Neuronal stem cell (in vitro differentiated cells): ENCODE measurements around the gene IDE. TPM values are rescaled to one million over a fixed set of nuclear protein-coding genes. Genes with fewer than 3 reads are reported as not detected.
A peak's percentile ranks its signal among the peaks of the same experiment; 100 is the strongest.

Experiments used
- DNase-seq: peaks from one replicate; pipeline ENCODE4 v3.0.0-alpha.2; 2013; ENCODE audit warnings: low spot score
- H2AFZ ChIP-seq: one replicate; pipeline ENCODE4 v1.6.1; 2013; ENCODE audit warnings: mild to moderate bottlenecking, low read length, inconsistent platforms
- H2AK5ac ChIP-seq: 2 replicates; pipeline ENCODE4 v1.6.1; 2013; ENCODE audit warnings: low read depth, mild to moderate bottlenecking, inconsistent platforms, low read length, moderate library complexity, mixed read lengths
- H2BK120ac ChIP-seq: 2 replicates; pipeline ENCODE4 v1.6.1; 2013; ENCODE audit warnings: low read depth, mild to moderate bottlenecking, inconsistent platforms, low read length, moderate library complexity, mixed read lengths
- H2BK12ac ChIP-seq: one replicate; pipeline ENCODE4 v1.6.1; 2013; ENCODE audit warnings: low read length, inconsistent platforms
- H2BK15ac ChIP-seq: 2 replicates; pipeline ENCODE4 v1.6.1; 2013; ENCODE audit warnings: mild to moderate bottlenecking, low read length, inconsistent platforms, mixed read lengths
- H2BK5ac ChIP-seq: one replicate; pipeline ENCODE4 v1.6.1; 2013; ENCODE audit warnings: inconsistent platforms, mild to moderate bottlenecking, low read length, moderate library complexity
- H3K14ac ChIP-seq: one replicate; pipeline ENCODE4 v1.6.1; 2013; ENCODE audit warnings: low read length, inconsistent platforms
- H3K18ac ChIP-seq: 2 replicates; pipeline ENCODE4 v1.6.1; 2013; ENCODE audit warnings: low read length, inconsistent platforms
- H3K23ac ChIP-seq: 2 replicates; pipeline ENCODE4 v1.6.1; 2013; ENCODE audit warnings: low read depth, mild to moderate bottlenecking, mixed read lengths, low read length, inconsistent platforms; ENCODE audit not compliant: poor library complexity
- H3K27ac ChIP-seq: replicated peaks from 3 replicates; pipeline ENCODE4 v1.5.1; 2013; ENCODE audit warnings: low read length, inconsistent platforms
- H3K27me3 ChIP-seq, 3 experiments: 2 replicates each; pipeline ENCODE4 v1.6.1; 2013; ENCODE audit warnings: low read length in 3 of 3, mild to moderate bottlenecking in 2 of 3, inconsistent platforms in 1 of 3, low read depth in 1 of 3, mixed read lengths in 1 of 3, moderate library complexity in 1 of 3; ENCODE audit not compliant: control insufficient read depth in 3 of 3, insufficient read depth in 3 of 3
- H3K36me3 ChIP-seq, 2 donors: replicated peaks in 1 of 2; 2 replicates each; pipeline ENCODE4 v1.6.1; 2013; ENCODE audit warnings: low read length in 2 of 2; ENCODE audit not compliant: control insufficient read depth in 2 of 2, insufficient read depth in 2 of 2
- H3K4ac ChIP-seq: 2 replicates; pipeline ENCODE4 v1.6.1; 2013; ENCODE audit warnings: inconsistent platforms, mild to moderate bottlenecking, low read length, moderate library complexity
- H3K4me1 ChIP-seq, 2 donors: 1 replicate in 1 of 2; 2 replicates in 1 of 2; pipeline ENCODE4 v1.6.1; 2013; ENCODE audit warnings: low read length in 2 of 2, low read depth in 1 of 2; ENCODE audit not compliant: control insufficient read depth in 2 of 2, insufficient read depth in 1 of 2
- H3K4me2 ChIP-seq: one replicate; pipeline ENCODE4 v1.6.1; 2013; ENCODE audit warnings: mild to moderate bottlenecking, low read length, inconsistent platforms; ENCODE audit not compliant: insufficient read depth, poor library complexity, severe bottlenecking
- H3K4me3 ChIP-seq, 2 donors: 2 replicates each; pipeline ENCODE4 v1.5.1; 2013; ENCODE audit warnings: low read length in 2 of 2, mild to moderate bottlenecking in 2 of 2, inconsistent platforms in 1 of 2, moderate library complexity in 1 of 2
- H3K79me1 ChIP-seq: one replicate; pipeline ENCODE4 v1.6.1; 2013; ENCODE audit warnings: low read depth, mild to moderate bottlenecking, inconsistent platforms, low read length, moderate library complexity
- H3K9ac ChIP-seq: one replicate; pipeline ENCODE4 v1.6.1; 2013; ENCODE audit warnings: mild to moderate bottlenecking, low read depth, low read length, inconsistent platforms; ENCODE audit not compliant: poor library complexity
- H3K9me3 ChIP-seq, 2 donors: replicated peaks in 1 of 2; 2 replicates each; pipeline versions ENCODE3 to v1.6.1; 2013; ENCODE audit warnings: low read length in 2 of 2, mild to moderate bottlenecking in 2 of 2, inconsistent platforms in 1 of 2, low read depth in 1 of 2, mixed read lengths in 1 of 2, moderate library complexity in 1 of 2; ENCODE audit not compliant: control insufficient read depth in 2 of 2, insufficient read depth in 1 of 2
- H4K8ac ChIP-seq: one replicate; pipeline ENCODE4 v1.6.1; 2013; ENCODE audit warnings: low read depth, mild to moderate bottlenecking, inconsistent platforms, low read length, moderate library complexity
- H4K91ac ChIP-seq: one replicate; pipeline ENCODE4 v1.6.1; 2013; ENCODE audit warnings: low read length, low read depth, mild to moderate bottlenecking, inconsistent platforms; ENCODE audit not compliant: poor library complexity
- WGBS, 2 donors: extraction: QIAGEN DNeasy Blood & Tissue Kit; methylation state at CpG; one replicate each; pipeline ENCODE4 v1.1.7; 2013; ENCODE audit warnings: missing lambda C conversion rate in 2 of 2, mixed read lengths in 1 of 2; ENCODE audit not compliant: insufficient read length in 2 of 2, insufficient replicate concordance in 1 of 2; ENCODE audit errors: extremely low coverage in 2 of 2; 5-methylcytosine and 5-hydroxymethylcytosine counted together
- polyA plus RNA-seq, 2 experiments: library from polyadenylated mRNA; stranded (reverse); fragments of 200-250 nt; gene quantifications; one replicate each; pipeline ENCODE4 v1.2.3, GENCODE V29; 2013

Gene IDE
- polyA plus RNA-seq (2013, experiment 1 of 2) = 15.4 TPM
- 14.6 TPM for polyA plus RNA-seq (2013, experiment 2 of 2)

DNA sequence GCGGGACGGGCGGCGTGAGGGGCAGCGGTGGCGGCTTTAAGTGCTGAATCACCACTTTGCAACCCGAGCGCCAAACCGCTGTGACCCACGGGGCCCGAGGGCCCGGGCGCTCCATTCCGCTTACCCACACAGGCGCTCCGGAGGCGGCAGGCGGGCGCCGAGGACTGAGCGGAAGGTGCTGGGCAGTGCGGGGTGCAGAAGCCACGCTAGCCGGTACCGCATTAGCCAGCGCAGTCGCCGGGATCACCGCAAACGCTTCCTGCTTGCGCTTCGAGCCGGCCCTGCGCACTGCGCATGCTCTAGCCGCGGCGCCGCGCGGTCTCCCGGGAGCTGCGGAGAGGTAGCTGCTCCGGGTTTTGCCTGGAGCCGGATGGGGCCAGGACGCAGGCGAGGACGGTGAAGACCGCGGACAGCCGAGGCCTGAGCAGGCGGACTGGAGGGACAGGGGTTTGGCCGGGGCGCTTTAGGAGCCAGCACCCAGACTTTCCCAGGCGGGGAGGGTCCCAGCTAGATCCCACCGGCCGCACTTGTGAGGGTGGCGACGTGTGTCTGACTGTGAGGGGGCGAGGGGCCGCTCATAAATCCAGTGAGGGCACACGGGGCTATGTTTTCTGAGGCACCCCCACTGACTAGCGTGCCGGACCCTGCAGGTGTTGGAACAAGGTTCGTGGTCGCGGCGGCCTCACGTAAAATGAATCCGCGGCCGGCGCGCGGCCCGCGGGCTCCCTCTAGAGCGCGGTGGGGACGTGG is at the start of gene IDE:
TSS of gene IDE (minus strand) at position 296 of the 750 bp plus-strand sequence. CDS start at position 222, 74 bp downstream.
- Histone ChIP-seq H3K18ac (peak within 1 kb of the TSS; percentile 99), H2BK5ac (peak within 1 kb of the TSS; percentile 95), H4K8ac (peak within 1 kb of the TSS; percentile 43), H3K27me3 (no peaks in the 10 kb centered on the region), H3K27ac (peak within 1 kb of the TSS; percentile 98), H3K14ac (peak within 1 kb of the TSS; percentile 99), H3K4me3 (peak within 1 kb of the TSS; percentile 91 to 95), H3K9ac (peak within 1 kb of the TSS; percentile 94), H4K91ac (no peak within 1 kb of the TSS), H2AFZ (peak within 1 kb of the TSS; percentile 96), H3K36me3 (peaks cover 0 to 16% of the 10 kb centered on the region in 2 donors), H3K4ac (no peak within 1 kb of the TSS), H2BK15ac (peak within 1 kb of the TSS; percentile 67), H3K79me1 (peaks cover 11% of the 10 kb centered on the region), H2AK5ac (no peak within 1 kb of the TSS), H2BK120ac (no peak within 1 kb of the TSS), H3K23ac (peak within 1 kb of the TSS; percentile 98), H3K4me1 (peaks cover 9 to 10% of the 10 kb centered on the region in 2 donors), H3K9me3 (no peaks in the 10 kb centered on the region), H3K4me2 (peak within 1 kb of the TSS; percentile 95), H2BK12ac (no peak within 1 kb of the TSS)
- no CpG with 5 or more reads among the region's 80 CpGs for WGBS, 2 donors
- peak; percentile 94 for DNase-seq

DNA sequence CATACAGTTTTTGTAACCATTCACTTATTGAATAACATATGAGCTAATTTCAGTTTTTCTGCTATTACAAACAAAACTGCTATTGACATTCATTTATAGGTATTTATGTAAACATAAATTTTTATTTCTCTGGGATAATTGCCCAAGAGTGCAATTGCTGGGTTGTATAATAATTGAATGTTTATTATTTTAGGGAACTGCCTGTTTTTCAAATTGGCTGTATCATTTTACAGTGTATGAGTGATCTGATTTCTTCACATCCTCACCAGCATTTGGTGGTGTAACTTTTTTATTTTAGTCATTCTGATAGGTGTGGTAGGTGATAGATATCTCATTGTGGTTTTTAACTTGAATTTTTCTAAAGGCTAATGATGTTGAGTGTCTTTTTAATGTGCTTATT is 45.5 kb upstream of the IDE start:
- DNase-seq = no peak
- no peak overlapping the region for H2BK5ac ChIP-seq
- H3K9ac ChIP-seq = no peak overlapping the region
- H3K4me1 ChIP-seq = no peaks in the 10 kb centered on the region
- H3K23ac ChIP-seq = no peak overlapping the region
- no peak overlapping the region for H3K18ac ChIP-seq
- no peak overlapping the region for H3K4me3 ChIP-seq
- H3K4me2 ChIP-seq = no peak overlapping the region
- H2BK12ac ChIP-seq = no peak overlapping the region
- H4K8ac ChIP-seq = no peak overlapping the region
- no peak overlapping the region for H2AFZ ChIP-seq
- H2BK15ac ChIP-seq = no peak overlapping the region
- no peaks in the 10 kb centered on the region for H3K9me3 ChIP-seq
- no peak overlapping the region for H2AK5ac ChIP-seq
- H3K27ac ChIP-seq = no peak overlapping the region
- no peak overlapping the region for H4K91ac ChIP-seq
- H3K79me1 ChIP-seq = peaks cover 3% of the 10 kb centered on the region
- no peak overlapping the region for H3K4ac ChIP-seq
- peaks cover 22 to 96% of the 10 kb centered on the region in 2 donors for H3K36me3 ChIP-seq
- H2BK120ac ChIP-seq = no peak overlapping the region
- no peak overlapping the region for H3K14ac ChIP-seq
- no peaks in the 10 kb centered on the region for H3K27me3 ChIP-seq

DNA sequence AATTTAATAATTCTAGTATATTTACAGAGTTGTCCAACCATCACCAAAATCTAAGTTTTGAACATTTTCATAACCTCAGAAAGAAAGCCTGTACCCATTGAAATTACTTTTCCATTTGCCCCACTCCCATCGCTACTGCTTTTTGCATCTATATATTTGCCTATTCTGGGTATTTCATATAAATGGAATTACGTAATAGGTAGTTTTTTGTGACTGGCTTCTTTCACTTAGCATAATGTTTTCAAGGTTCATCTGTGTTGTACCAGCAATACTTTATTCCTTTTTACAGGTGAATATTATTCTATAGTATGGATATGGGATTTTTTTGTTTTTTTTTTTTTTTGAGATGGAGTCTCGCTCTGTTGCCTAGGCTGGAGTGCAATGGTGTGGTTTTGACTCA is 41.6 kb upstream of the IDE start:
- no peak overlapping the region for H2AFZ ChIP-seq
- no peak overlapping the region for H3K14ac ChIP-seq
- H2BK120ac ChIP-seq = no peak overlapping the region
- WGBS, 2 donors = no CpG with 5 or more reads among the region's 3 CpGs
- H4K91ac ChIP-seq = no peak overlapping the region
- peaks cover 14 to 98% of the 10 kb centered on the region in 2 donors for H3K36me3 ChIP-seq
- no peak overlapping the region for H3K27ac ChIP-seq
- no peak overlapping the region for H3K4me3 ChIP-seq
- H3K9ac ChIP-seq = no peak overlapping the region
- no peak overlapping the region for H3K23ac ChIP-seq
- H2AK5ac ChIP-seq = no peak overlapping the region
- no peak overlapping the region for H4K8ac ChIP-seq
- no peak overlapping the region for H3K18ac ChIP-seq
- DNase-seq = no peak
- no peak overlapping the region for H2BK5ac ChIP-seq
- no peak overlapping the region for H3K4me2 ChIP-seq
- H3K79me1 ChIP-seq = no peaks in the 10 kb centered on the region
- H3K4ac ChIP-seq = no peak overlapping the region
- no peaks in the 10 kb centered on the region for H3K27me3 ChIP-seq
- H2BK12ac ChIP-seq = no peak overlapping the region
- no peak overlapping the region for H2BK15ac ChIP-seq
- no peaks in the 10 kb centered on the region for H3K4me1 ChIP-seq
- H3K9me3 ChIP-seq = no peaks in the 10 kb centered on the region

DNA sequence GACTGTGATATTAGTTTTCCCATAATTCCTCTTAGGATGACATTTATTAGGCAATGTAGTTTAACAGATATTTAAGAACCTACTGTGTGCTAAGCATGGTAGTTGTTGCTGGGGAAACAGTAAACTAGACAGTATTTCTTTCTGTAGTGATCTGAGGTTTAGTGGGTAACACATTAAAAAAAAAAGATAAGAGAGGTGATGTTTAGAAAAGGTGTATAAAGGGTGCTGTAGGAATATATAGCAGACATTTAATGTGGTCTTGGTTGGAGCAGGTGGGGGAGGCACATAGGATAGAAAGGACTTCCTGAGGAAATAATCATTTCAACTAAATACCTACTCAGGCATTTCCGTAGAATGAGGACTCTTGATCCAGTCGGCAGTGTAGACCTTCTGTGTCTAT is 30.9 kb upstream of the IDE start:
- no peak overlapping the region for H3K4me2 ChIP-seq
- no CpG with 5 or more reads among the region's 2 CpGs for WGBS, 2 donors
- H3K4me3 ChIP-seq = no peak overlapping the region
- H3K36me3 ChIP-seq = peaks cover 5 to 52% of the 10 kb centered on the region in 2 donors
- H3K23ac ChIP-seq = no peak overlapping the region
- no peak overlapping the region for H3K27ac ChIP-seq
- no peak overlapping the region for H3K9ac ChIP-seq
- no peak overlapping the region for H3K14ac ChIP-seq
- no peak overlapping the region for H2AFZ ChIP-seq
- H3K79me1 ChIP-seq = no peaks in the 10 kb centered on the region
- no peak overlapping the region for H4K91ac ChIP-seq
- no peak overlapping the region for H2AK5ac ChIP-seq
- peaks cover 0 to 22% of the 10 kb centered on the region in 2 donors for H3K9me3 ChIP-seq
- H2BK12ac ChIP-seq = no peak overlapping the region
- H3K4ac ChIP-seq = no peak overlapping the region
- H4K8ac ChIP-seq = no peak overlapping the region
- H3K4me1 ChIP-seq = no peaks in the 10 kb centered on the region
- H3K27me3 ChIP-seq = no peaks in the 10 kb centered on the region
- H2BK5ac ChIP-seq = no peak overlapping the region
- no peak for DNase-seq
- no peak overlapping the region for H3K18ac ChIP-seq
- no peak overlapping the region for H2BK15ac ChIP-seq
- no peak overlapping the region for H2BK120ac ChIP-seq
